HEK293 (cell line): Measurements from ENCODE around the gene PURB.

Experiments used
- CTCF ChIA-PET: fragments of 350-600 bp; formaldehyde crosslinking; extraction: SDS; loops from one replicate; lab custom pipeline; 2021; ENCODE audit warnings: antibody characterized with exemption; lab: Yijun Ruan, JAX
- POLR2A ChIA-PET: fragments of 300-600 bp; formaldehyde crosslinking; extraction: SDS; loops from one replicate; lab custom pipeline; 2020; ENCODE audit warnings: antibody characterized with exemption, inconsistent platforms; lab: Yijun Ruan, JAX
- H3K27ac ChIP-seq: fragments of 200-500 bp; sonication (Bioruptor generic); 2 replicates; pipeline ENCODE4 v1.5.1; 2014; ENCODE audit warnings: low read depth, low read length, control low read depth, inconsistent platforms; ENCODE audit errors: extremely low read depth
- H3K36me3 ChIP-seq, 2 experiments: fragments of 200-500 bp in 1 of 2; sonication (Bioruptor generic) in 1 of 2; 1 replicate in 1 of 2; 2 replicates in 1 of 2; pipeline ENCODE4 v1.5.1; 2014 to 2017; ENCODE audit warnings: inconsistent platforms in 2 of 2, low read length in 2 of 2; ENCODE audit not compliant: control insufficient read depth in 2 of 2, insufficient read depth in 1 of 2
- H3K4me1 ChIP-seq: fragments of 200-500 bp; sonication (Bioruptor generic); 2 replicates; pipeline ENCODE4 v1.5.1; 2014; ENCODE audit warnings: mild to moderate bottlenecking, low read length, inconsistent platforms; ENCODE audit not compliant: control insufficient read depth, insufficient read depth
- H3K4me3 ChIP-seq: 2 replicates; pipeline ENCODE4 v1.5.1; 2011; ENCODE audit warnings: low read depth, mild to moderate bottlenecking, control low read depth, low read length, moderate library complexity
- H3K9me3 ChIP-seq: fragments of 200-500 bp; sonication (Bioruptor generic); 2 replicates; pipeline ENCODE4 v1.5.1; 2014; ENCODE audit warnings: low read depth, low read length, inconsistent platforms; ENCODE audit not compliant: control insufficient read depth, insufficient read depth
- FEZF1 ChIP-seq: fragments of 450-650 bp; formaldehyde crosslinking; IDR thresholded peaks from 2 replicates; pipeline ENCODE4 v1.5.1; 2016; ENCODE audit warnings: missing biosample characterization, missing genetic modification characterization
- IKZF3 ChIP-seq: fragments of 450-650 bp; IDR thresholded peaks from 2 replicates; pipeline ENCODE4 v1.5.0; 2018; ENCODE audit warnings: missing biosample characterization, mild to moderate bottlenecking, missing genetic modification characterization, moderate library complexity
- KLF1 ChIP-seq: fragments of 450-650 bp; formaldehyde crosslinking; IDR thresholded peaks from 2 replicates; pipeline ENCODE4 v1.5.1; 2016; ENCODE audit warnings: missing biosample characterization, missing genetic modification characterization
- OSR2 ChIP-seq: fragments of 450-650 bp; formaldehyde crosslinking; IDR thresholded peaks from 2 replicates; pipeline ENCODE4 v1.5.1; 2016; ENCODE audit warnings: missing biosample characterization, missing genetic modification characterization
- WT1 ChIP-seq: fragments of 450-650 bp; formaldehyde crosslinking; IDR thresholded peaks from 2 replicates; pipeline ENCODE4 v1.5.1; 2016; ENCODE audit warnings: missing biosample characterization, missing genetic modification characterization
- YY1 ChIP-seq: fragments of 450-650 bp; formaldehyde crosslinking; IDR thresholded peaks from 2 replicates; pipeline ENCODE4 v1.5.1; 2018; ENCODE audit warnings: missing biosample characterization, missing genetic modification characterization
- ZBTB7A ChIP-seq: fragments of 450-650 bp; formaldehyde crosslinking; IDR thresholded peaks from 2 replicates; pipeline ENCODE4 v1.5.1; 2016; ENCODE audit warnings: low read depth, missing biosample characterization, missing genetic modification characterization
- ZFP3 ChIP-seq: fragments of 450-650 bp; formaldehyde crosslinking; IDR thresholded peaks from 2 replicates; pipeline ENCODE4 v1.5.1; 2016; ENCODE audit warnings: low read depth, missing biosample characterization, missing genetic modification characterization
- ZNF132 ChIP-seq: fragments of 450-650 bp; formaldehyde crosslinking; IDR thresholded peaks from 2 replicates; pipeline ENCODE4 v1.5.1; 2017; ENCODE audit warnings: missing biosample characterization, missing genetic modification characterization, borderline replicate concordance
- ZNF133 ChIP-seq: fragments of 450-650 bp; formaldehyde crosslinking; IDR thresholded peaks from 2 replicates; pipeline ENCODE4 v1.5.1; 2016; ENCODE audit warnings: missing biosample characterization, missing genetic modification characterization
- ZNF211 ChIP-seq: fragments of 450-650 bp; formaldehyde crosslinking; IDR thresholded peaks from 2 replicates; pipeline ENCODE4 v1.5.1; 2016; ENCODE audit warnings: low read depth, missing biosample characterization, missing genetic modification characterization
- ZNF239 ChIP-seq: fragments of 450-650 bp; formaldehyde crosslinking; IDR thresholded peaks from 2 replicates; pipeline ENCODE4 v1.5.1; 2016; ENCODE audit warnings: missing biosample characterization, missing genetic modification characterization
- ZNF280C ChIP-seq: fragments of 450-650 bp; formaldehyde crosslinking; IDR thresholded peaks from 2 replicates; pipeline ENCODE4 v1.5.1; 2016; ENCODE audit warnings: missing biosample characterization, missing genetic modification characterization
- ZNF302 ChIP-seq: fragments of 450-650 bp; formaldehyde crosslinking; IDR thresholded peaks from 2 replicates; pipeline ENCODE4 v1.5.1; 2016; ENCODE audit warnings: missing biosample characterization, missing genetic modification characterization, low read depth
- ZNF335 ChIP-seq: fragments of 450-650 bp; formaldehyde crosslinking; conservative IDR thresholded peaks from 2 replicates; pipeline ENCODE4 v1.5.1; 2016; ENCODE audit warnings: missing biosample characterization, missing genetic modification characterization
- ZNF362 ChIP-seq: fragments of 450-650 bp; formaldehyde crosslinking; IDR thresholded peaks from 2 replicates; pipeline ENCODE4 v1.5.1; 2016; ENCODE audit warnings: missing biosample characterization, missing genetic modification characterization
- ZNF433 ChIP-seq: fragments of 450-650 bp; formaldehyde crosslinking; IDR thresholded peaks from 2 replicates; pipeline ENCODE4 v1.5.1; 2016; ENCODE audit warnings: missing biosample characterization, missing genetic modification characterization, low read depth
- ZNF549 ChIP-seq: fragments of 450-650 bp; IDR thresholded peaks from 2 replicates; pipeline ENCODE4 v1.5.1; 2018; ENCODE audit warnings: missing biosample characterization, missing genetic modification characterization, mild to moderate bottlenecking, inconsistent platforms, moderate library complexity
- ZNF561 ChIP-seq: fragments of 450-650 bp; IDR thresholded peaks from 2 replicates; pipeline ENCODE4 v1.5.1; 2018; ENCODE audit warnings: missing biosample characterization, missing genetic modification characterization, borderline replicate concordance
- ZNF610 ChIP-seq: fragments of 450-650 bp; formaldehyde crosslinking; IDR thresholded peaks from 2 replicates; pipeline ENCODE4 v1.5.1; 2016; ENCODE audit warnings: missing biosample characterization, missing genetic modification characterization, borderline replicate concordance
- ZSCAN30 ChIP-seq: fragments of 450-650 bp; IDR thresholded peaks from 2 replicates; pipeline ENCODE4 v1.5.1; 2018; ENCODE audit warnings: missing biosample characterization, mild to moderate bottlenecking, missing genetic modification characterization, moderate library complexity
- ZXDB ChIP-seq: fragments of 450-650 bp; formaldehyde crosslinking; IDR thresholded peaks from 2 replicates; pipeline ENCODE4 v1.5.1; 2016; ENCODE audit warnings: missing biosample characterization, missing genetic modification characterization
- TF ChIP-seq, protein P1 (sequence below): fragments of 450-650 bp; formaldehyde crosslinking; IDR thresholded peaks from 2 replicates; pipeline ENCODE4 v1.5.1; 2017; ENCODE audit warnings: missing biosample characterization, missing genetic modification characterization
- TF ChIP-seq, protein P2 (sequence below): IDR thresholded peaks from 2 replicates; pipeline ENCODE4 v1.6.1; 2011; ENCODE audit warnings: mild to moderate bottlenecking, low read depth, low read length, borderline replicate concordance
- TF ChIP-seq, protein P3 (sequence below): fragments of 450-650 bp; formaldehyde crosslinking; IDR thresholded peaks from 2 replicates; pipeline ENCODE4 v1.5.1; 2016; ENCODE audit warnings: missing biosample characterization, missing genetic modification characterization
- TF ChIP-seq, protein P4 (sequence below): fragments of 450-650 bp; formaldehyde crosslinking; conservative IDR thresholded peaks from 2 replicates; pipeline ENCODE4 v1.5.1; 2016; ENCODE audit warnings: low read depth, missing biosample characterization, missing genetic modification characterization

PURB gene

GRCh38 chr7:44912775-44913347 lies 27.5 kb upstream of the PURB start (continued):
- TF ChIP-seq, protein P1, sequence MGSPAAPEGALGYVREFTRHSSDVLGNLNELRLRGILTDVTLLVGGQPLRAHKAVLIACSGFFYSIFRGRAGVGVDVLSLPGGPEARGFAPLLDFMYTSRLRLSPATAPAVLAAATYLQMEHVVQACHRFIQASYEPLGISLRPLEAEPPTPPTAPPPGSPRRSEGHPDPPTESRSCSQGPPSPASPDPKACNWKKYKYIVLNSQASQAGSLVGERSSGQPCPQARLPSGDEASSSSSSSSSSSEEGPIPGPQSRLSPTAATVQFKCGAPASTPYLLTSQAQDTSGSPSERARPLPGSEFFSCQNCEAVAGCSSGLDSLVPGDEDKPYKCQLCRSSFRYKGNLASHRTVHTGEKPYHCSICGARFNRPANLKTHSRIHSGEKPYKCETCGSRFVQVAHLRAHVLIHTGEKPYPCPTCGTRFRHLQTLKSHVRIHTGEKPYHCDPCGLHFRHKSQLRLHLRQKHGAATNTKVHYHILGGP (tag by site-specific recombination), result no peak
- no peak for TF ChIP-seq ZNF362 (tag by site-specific recombination)
- no peak for TF ChIP-seq ZNF549 (tag by site-specific recombination)
- no peak for TF ChIP-seq ZNF239
- no peak for TF ChIP-seq ZNF280C (tag by site-specific recombination)
- no peak for TF ChIP-seq ZNF433 (tag by site-specific recombination)
- TF ChIP-seq IKZF3, result no peak
- TF ChIP-seq WT1, result no peak

DNA sequence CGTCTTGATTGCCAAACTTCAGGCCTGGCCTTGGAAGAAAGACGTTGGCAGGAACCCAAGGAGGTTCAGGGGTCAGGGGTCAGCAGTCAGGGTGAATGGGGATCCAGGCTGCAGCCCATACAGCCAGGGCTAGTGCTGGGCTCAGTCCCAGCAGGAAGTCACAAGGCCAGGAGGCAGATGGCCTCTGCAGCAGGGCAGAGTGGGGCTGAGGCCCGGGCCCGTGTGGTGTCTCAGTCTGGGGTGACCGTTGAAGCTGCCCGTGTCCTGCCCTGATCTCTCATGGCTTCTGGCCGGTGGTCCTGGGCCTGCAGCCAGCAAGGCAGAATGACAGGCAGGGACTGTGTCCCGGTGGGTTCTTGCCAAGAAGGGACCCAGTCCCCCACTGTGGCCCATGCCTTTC lies 26.6 kb upstream of the PURB start:
- H3K27ac ChIP-seq, result no peak overlapping the region
- CTCF ChIA-PET, result interaction anchor here (0.7 kb wide), 1 partner anchor 62 kb away, joined by 4 read pairs; no protein-coding TSS in a partner anchor
- POLR2A ChIA-PET, result no interaction called here

More for the DNA sequence above, 26.6 kb upstream of the PURB start:
- no peak overlapping the region for H3K4me3 ChIP-seq
- TF ChIP-seq KLF1 (tag by site-specific recombination) (no peak), ZNF302 (tag by site-specific recombination) (no peak), ZNF132 (tag by site-specific recombination) (no peak), ZSCAN30 (no peak), ZNF610 (no peak), ZNF561 (tag by site-specific recombination) (no peak), ZBTB7A (tag by site-specific recombination) (no peak), ZNF133 (no peak), ZFP3 (no peak), FEZF1 (tag by site-specific recombination) (no peak), WT1 (no peak), ZNF211 (tag by site-specific recombination) (no peak), ZNF335 (tag by site-specific recombination) (no peak), YY1 (tag by site-specific recombination) (no peak), OSR2 (tag by site-specific recombination) (no peak), ZXDB (tag by site-specific recombination) (no peak)
- TF ChIP-seq, protein P2, sequence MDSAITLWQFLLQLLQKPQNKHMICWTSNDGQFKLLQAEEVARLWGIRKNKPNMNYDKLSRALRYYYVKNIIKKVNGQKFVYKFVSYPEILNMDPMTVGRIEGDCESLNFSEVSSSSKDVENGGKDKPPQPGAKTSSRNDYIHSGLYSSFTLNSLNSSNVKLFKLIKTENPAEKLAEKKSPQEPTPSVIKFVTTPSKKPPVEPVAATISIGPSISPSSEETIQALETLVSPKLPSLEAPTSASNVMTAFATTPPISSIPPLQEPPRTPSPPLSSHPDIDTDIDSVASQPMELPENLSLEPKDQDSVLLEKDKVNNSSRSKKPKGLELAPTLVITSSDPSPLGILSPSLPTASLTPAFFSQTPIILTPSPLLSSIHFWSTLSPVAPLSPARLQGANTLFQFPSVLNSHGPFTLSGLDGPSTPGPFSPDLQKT, result no peak
- TF ChIP-seq, protein P3, sequence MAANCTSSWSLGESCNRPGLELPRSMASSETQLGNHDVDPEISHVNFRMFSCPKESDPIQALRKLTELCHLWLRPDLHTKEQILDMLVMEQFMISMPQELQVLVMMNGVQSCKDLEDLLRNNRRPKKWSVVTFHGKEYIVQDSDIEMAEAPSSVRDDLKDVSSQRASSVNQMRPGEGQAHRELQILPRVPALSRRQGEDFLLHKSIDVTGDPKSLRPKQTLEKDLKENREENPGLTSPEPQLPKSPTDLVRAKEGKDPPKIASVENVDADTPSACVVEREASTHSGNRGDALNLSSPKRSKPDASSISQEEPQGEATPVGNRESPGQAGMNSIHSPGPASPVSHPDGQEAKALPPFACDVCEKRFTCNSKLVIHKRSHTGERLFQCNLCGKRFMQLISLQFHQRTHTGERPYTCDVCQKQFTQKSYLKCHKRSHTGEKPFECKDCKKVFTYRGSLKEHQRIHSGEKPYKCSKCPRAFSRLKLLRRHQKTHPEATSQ (tag by site-specific recombination), result no peak
- TF ChIP-seq, protein P4, sequence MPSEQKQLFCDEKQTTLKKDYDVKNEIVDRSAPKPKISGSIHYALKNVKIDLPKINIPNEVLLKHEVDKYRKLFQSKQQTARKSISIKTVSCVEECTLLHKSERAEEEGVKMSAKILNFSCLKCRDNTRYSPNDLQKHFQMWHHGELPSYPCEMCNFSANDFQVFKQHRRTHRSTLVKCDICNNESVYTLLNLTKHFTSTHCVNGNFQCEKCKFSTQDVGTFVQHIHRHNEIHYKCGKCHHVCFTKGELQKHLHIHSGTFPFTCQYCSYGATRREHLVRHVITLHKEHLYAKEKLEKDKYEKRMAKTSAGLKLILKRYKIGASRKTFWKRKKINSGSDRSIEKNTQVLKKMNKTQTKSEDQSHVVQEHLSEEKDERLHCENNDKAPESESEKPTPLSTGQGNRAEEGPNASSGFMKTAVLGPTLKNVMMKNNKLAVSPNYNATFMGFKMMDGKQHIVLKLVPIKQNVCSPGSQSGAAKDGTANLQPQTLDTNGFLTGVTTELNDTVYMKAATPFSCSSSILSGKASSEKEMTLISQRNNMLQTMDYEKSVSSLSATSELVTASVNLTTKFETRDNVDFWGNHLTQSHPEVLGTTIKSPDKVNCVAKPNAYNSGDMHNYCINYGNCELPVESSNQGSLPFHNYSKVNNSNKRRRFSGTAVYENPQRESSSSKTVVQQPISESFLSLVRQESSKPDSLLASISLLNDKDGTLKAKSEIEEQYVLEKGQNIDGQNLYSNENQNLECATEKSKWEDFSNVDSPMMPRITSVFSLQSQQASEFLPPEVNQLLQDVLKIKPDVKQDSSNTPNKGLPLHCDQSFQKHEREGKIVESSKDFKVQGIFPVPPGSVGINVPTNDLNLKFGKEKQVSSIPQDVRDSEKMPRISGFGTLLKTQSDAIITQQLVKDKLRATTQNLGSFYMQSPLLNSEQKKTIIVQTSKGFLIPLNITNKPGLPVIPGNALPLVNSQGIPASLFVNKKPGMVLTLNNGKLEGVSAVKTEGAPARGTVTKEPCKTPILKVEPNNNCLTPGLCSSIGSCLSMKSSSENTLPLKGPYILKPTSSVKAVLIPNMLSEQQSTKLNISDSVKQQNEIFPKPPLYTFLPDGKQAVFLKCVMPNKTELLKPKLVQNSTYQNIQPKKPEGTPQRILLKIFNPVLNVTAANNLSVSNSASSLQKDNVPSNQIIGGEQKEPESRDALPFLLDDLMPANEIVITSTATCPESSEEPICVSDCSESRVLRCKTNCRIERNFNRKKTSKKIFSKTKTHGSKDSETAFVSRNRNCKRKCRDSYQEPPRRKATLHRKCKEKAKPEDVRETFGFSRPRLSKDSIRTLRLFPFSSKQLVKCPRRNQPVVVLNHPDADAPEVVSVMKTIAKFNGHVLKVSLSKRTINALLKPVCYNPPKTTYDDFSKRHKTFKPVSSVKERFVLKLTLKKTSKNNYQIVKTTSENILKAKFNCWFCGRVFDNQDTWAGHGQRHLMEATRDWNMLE (tag by site-specific recombination), result no peak
- no peaks in the 10 kb centered on the region for H3K36me3 ChIP-seq
- H3K4me1 ChIP-seq, result no peaks in the 10 kb centered on the region
- H3K9me3 ChIP-seq, result no peaks in the 10 kb centered on the region
